B cell (primary cell): ENCODE results near the gene ADGRA1.

Experiments
- EZH2 ChIP-seq: IDR thresholded peaks from 2 replicates; pipeline ENCODE4 v1.6.1; 2012; ENCODE audit warnings: borderline replicate concordance, low read depth, mild to moderate bottlenecking, moderate library complexity, low read length; ENCODE audit not compliant: insufficient read depth, poor library complexity, severe bottlenecking
- TF ChIP-seq, protein P1 (sequence below): fragments of 200-600 bp; IDR thresholded peaks from one replicate; pipeline ENCODE4 v1.8.0; 2022; ENCODE audit warnings: antibody characterized with exemption, mild to moderate bottlenecking

DNA sequence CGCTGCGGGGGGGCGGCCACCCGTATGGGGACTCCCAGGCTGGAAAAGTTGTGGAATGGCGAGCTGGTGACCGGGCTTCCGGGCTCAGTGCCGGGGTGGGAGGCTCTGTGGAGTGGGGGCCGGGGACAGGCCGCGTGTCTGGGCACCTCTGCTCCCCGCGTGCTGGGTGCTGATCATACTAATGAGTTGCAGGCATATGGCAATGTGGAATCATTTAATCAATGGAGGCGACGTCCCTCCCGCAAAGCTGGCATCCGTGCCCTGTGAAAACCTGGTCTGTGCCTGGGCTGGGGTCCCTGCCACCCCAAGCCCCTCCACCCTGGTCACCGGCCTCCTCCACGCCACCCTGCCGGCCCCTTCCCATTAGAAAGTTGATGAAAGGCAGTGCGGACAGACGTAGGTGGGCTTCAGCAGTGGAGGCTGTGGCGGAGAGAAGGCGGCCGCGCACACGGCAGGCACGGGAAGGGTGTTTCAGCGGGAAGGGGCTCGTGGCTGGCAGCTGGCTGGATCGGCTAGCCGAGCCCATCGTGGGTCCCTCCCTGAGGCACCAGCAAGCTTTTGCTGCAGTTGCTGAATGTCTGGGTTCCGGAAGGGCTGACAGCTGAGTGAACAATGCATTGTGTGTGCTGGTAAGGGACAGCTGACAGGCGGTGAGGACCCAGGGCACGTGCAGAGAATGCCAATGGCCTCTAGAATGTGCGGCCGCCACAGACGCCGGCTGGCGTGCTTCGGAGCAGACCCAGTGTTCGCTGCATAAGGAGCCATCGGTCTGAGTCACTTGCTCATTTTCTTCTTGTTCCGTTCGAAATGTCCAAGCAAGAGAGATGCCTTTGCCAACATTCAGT lies 1.5 kb downstream of the ADGRA1 start:
- TF ChIP-seq, protein P1, sequence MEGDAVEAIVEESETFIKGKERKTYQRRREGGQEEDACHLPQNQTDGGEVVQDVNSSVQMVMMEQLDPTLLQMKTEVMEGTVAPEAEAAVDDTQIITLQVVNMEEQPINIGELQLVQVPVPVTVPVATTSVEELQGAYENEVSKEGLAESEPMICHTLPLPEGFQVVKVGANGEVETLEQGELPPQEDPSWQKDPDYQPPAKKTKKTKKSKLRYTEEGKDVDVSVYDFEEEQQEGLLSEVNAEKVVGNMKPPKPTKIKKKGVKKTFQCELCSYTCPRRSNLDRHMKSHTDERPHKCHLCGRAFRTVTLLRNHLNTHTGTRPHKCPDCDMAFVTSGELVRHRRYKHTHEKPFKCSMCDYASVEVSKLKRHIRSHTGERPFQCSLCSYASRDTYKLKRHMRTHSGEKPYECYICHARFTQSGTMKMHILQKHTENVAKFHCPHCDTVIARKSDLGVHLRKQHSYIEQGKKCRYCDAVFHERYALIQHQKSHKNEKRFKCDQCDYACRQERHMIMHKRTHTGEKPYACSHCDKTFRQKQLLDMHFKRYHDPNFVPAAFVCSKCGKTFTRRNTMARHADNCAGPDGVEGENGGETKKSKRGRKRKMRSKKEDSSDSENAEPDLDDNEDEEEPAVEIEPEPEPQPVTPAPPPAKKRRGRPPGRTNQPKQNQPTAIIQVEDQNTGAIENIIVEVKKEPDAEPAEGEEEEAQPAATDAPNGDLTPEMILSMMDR: no peak
- no peak for TF ChIP-seq EZH2
